ENCODE results near the gene CSH1.

DNA sequence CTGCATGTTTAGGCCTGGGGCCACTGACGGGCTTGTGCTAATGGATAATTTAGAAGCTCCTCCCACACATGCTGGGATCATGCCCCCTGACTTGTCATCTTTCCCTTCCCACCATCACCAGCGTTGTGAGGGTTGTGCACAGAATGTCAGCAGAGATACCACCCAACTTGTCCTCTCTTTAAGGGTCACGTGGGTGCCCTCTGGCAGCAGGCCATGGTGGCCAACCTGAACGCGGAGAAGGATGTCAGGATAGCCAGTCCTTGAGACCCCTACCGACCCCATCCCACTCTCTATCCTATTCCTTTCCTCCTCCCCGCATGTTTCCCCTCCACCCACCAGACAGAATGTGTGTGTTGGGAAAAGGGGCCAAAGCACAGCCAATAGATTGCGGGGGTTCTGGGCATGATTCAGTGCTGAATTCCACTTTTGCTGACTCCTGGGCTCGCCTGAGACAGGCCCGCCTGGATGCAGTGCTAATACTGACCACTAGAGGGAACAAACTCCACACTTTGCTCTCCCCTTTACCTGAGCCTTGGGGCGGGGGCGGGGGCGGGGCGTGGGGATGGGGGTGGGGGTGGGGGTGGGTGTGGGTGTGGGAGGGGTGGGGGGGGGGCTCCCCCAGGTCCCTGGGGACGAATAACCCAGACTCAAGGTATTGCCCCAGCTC is 14.3 kb downstream of the CSH1 start, which contains the start of gene GH2:
- TF ChIP-seq, protein P1, sequence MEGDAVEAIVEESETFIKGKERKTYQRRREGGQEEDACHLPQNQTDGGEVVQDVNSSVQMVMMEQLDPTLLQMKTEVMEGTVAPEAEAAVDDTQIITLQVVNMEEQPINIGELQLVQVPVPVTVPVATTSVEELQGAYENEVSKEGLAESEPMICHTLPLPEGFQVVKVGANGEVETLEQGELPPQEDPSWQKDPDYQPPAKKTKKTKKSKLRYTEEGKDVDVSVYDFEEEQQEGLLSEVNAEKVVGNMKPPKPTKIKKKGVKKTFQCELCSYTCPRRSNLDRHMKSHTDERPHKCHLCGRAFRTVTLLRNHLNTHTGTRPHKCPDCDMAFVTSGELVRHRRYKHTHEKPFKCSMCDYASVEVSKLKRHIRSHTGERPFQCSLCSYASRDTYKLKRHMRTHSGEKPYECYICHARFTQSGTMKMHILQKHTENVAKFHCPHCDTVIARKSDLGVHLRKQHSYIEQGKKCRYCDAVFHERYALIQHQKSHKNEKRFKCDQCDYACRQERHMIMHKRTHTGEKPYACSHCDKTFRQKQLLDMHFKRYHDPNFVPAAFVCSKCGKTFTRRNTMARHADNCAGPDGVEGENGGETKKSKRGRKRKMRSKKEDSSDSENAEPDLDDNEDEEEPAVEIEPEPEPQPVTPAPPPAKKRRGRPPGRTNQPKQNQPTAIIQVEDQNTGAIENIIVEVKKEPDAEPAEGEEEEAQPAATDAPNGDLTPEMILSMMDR (IDR thresholded peaks at IDR 0.05; ENCODE audit: insufficient read depth, low read depth, low read length): peak; percentile 57
- TF ChIP-seq EZH2 (IDR thresholded peaks at IDR 0.05; ENCODE audit: insufficient read depth, low read length): no peak

All from astrocyte (in vitro differentiated cells and primary cell).